GM18907 (cell line): ENCODE results near the gene SPRY4.
"Not testable (repeated sequence)": the region's sequence is repeated elsewhere in the genome, so short reads cannot be mapped to it uniquely, and the experiment has no call there.

Experiments used
- ATAC-seq: cut with Tn5 transposase; IDR thresholded peaks from one replicate; pipeline ENCODE4 v1.9.1; 2021; ENCODE audit warnings: mild to moderate bottlenecking, moderate library complexity; ENCODE audit not compliant: unreplicated experiment

The SPRY4 gene

DNA sequence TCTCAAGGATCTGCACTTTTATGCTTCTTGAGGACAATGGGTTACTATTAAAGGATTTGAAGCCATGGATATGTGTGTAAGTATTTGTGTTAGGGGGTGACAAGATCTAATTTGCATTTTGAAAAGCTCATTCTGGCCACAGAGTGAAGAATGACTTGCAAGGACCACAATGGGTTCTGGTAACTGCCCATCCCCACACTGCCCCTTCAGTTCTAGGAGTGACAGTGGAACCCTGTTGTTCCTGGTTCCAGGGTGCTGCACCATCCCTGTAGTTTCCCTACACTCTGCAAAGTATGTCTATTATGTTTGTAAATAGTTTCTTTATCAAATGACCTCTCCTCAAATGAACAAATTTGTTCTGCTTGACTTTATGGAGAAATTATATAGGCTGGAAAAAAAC, 9.7 kb upstream of the SPRY4 start:
- ATAC-seq: no peak

DNA sequence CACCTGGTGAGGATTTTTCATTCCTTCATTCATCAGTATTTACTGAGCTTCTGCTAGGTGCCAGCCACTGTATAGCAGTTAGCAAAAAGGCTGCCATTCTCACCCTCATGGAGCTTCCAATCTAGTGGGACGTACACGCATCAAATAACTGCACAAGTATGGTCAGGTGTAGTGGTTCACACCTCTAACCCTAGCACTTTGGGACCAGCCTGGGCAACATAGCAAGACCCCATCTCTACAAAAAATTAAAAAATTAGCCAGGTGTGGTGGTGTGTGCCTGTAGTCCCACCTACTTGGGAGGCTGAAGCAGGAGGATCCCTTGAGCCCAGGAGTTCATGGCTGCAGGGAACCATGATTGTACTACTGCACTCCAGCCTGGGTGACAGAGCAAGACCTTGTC, 8.9 kb upstream of the SPRY4 start:
- ATAC-seq: not testable (repeated sequence)

DNA sequence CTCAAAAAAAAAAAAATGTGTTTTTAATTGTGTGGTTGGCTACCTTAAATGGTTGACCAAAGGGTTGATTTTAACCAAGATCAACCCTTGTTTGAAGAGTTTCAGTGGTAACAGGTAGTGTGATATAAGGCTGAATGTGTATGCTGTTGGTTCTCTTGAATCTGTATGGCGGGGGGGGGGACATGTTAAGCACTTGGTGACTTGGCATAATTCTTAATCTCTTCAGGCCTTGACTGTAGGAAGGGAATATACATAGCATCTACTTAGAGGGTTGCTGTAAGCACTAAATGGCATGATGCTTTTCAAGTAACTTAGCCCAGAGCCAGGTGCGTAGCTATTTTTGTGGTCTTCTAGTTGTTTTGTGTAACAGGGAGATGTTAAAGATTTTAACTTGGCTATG, 5.6 kb upstream of the SPRY4 start:
- ATAC-seq: no peak

DNA sequence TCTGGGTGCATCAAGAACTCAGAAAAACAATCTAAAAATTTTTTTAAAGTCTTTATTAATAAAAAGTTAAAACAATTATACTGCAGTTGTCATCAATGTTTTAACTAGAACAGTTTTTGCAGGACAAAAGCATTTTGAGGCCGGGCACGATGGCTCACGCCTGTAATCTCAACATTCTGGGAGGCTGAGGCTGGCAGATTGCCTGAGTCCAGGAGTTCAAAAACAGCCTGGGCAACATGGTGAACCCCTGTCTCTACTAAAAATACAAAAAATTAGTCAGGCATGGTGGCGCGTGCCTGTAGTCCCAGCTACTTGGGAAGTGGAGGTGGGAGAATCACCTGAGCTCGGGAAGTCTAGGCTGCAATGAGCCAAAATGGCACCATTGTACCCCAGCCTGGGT, 5.2 kb upstream of the SPRY4 start:
- no peak for ATAC-seq

DNA sequence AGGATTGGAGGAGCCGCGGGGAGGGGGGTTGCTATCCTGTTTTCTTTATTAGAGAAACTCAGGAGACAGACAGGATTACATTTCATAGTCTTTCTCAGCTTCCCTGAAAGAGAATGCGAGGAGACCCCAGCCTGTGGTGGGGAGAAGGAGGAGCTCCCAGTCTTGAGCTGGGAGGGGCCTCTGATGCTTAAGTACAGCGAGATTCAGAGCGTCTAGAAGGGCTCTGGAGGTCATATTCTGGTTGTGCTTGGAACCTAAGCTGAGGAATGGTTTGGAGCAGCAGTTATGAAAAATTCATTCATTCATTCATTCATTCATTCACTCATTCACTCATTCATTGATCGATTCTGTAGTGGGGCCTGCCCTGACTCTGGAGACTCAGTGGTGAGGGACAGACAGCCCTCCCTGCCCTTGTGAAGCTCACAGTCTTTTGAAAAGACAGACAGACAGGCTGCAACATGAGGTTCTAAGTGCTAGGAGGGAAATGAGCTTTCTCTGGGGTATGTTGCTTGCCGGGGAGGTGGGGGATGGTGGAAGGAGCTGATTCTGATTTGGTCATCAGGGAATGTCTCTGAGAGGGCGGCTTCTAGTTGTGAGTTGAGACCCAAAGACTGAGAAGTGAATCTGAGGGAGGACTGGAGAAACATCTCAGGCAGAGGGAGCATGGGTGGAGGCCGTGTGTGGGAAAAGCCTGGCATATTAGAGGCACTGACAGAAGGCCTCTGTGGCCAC, 2.5 kb upstream of the SPRY4 start:
- no peak for ATAC-seq

DNA sequence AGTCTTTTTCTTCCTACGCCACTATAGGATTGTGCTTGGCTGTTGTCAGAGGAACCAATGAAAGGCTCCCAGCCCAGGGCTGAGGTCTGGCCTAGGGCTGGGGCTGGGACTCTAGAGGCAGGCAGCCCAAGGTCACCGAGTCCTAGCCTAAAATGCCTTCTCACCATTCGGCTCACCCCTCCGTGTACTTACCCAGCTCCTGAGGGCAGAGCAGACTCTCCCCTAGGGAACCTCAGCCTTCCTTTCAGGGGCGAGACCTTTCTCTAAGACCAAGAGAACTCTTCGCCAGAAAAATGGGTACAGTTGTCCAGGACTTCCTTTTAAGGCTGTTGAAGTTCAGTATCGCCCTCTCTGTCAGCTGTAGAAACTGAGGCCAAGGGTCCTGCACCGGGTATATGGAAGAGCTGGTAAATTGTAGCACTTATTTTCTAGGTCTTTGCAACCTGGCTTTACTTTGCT, 1.7 kb upstream of the SPRY4 start:
- ATAC-seq: no peak

DNA sequence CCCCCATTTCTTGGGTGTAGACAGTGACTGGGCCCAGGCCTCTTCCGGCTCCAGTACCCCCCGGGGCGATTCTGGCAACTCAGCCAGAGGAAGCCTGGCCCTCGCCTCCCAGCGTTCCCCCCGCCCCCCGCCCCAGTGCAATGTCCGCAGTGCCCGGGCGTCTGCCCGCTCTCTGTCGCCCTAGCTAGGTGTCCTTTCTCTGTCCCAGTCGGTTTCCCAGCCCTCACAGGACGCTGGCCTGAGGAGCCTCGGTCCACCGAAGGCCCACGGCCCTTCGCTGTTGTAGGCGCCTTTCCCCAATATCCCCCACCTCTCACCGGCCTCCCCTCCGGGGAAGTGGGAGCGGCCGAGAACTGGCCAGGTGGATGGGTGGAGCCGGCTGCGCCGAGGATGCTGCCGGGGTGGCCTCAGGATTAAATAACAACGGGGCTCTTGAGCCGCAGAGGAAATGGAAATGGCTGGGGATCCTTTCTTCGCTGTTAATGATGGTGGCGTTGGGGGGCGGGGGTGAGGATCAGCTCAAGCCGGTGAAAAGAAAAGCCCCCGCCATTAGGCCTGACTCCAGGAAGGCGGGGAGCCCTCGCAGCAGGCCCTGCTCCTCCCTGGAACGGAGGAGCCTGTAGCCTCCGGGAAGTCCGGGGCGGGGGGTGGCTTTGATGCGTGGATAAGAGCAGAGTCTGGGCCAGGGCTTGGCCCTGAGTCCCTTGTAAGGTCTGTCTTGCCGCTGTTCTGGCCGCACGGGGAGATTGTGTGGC, 1.1 kb upstream of the SPRY4 start:
- ATAC-seq: no peak

DNA sequence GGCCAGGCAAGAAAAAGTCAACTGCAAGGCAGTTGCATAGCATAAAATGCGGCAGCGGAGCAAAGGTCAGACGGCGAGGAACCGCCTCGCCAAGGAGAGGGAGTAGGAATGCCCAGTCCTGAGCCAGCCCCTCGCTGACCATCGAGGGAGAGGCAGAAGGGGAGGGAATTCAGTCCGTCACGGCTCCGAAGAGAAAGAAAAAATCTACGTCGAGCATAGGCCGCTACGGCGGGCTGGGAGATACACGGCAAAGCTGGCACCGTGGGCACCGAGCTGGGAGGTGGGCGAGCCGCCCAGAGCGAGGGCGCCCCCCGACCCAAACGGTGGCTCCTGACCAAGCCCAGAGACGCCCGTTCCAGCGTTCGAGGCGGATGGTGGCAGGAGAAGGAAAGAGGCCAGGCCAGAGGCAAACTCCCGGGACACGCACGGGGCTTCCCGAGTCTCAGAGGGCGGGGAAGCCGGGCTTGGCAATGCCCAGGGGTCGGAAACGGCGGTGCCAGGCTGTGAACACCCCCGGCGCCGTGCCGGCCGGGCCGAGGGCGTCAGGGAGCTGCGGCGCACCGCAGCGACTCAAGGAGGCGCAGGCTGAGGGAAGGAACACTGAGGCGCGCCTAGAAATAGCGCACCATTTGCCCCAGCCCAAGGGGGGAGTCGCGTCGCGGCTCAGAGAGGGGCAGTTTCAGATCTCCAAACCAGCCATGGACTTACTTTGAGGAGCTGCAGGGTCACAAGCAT, 518 bp downstream of the SPRY4 start:
- peak; percentile 49 for ATAC-seq

DNA sequence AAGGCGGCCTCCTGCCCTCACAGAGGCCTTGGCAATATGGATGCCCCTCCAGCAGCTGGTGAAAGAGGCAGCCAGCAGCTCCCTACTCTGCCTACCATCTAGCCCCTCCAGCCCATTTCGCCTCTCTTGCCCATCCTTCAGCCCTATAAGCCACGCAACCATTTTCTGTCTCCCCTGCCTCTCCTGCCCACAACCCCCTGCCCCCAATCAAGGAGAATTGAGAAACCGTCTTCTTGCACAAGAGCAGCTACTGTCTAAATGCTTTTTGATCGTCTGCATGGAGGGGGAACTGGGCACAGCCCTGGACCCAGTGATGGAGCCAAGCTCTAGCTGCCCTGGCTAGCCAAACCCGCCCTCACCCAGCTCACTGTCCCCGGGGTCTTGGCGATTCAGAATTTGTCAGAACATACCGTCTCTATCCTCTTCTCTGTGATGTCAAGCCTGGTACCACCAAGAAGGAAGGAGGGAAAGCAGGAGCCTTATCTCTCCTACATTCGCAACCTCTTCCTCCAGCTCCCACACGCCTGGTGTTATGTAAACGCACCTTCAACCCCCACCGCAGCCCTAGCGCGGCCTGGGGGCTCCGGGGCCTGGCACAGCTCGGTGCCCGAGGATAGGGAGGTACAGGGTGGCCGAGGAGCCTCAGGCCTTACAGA, 1.2 kb downstream of the SPRY4 start:
- ATAC-seq: no peak

DNA sequence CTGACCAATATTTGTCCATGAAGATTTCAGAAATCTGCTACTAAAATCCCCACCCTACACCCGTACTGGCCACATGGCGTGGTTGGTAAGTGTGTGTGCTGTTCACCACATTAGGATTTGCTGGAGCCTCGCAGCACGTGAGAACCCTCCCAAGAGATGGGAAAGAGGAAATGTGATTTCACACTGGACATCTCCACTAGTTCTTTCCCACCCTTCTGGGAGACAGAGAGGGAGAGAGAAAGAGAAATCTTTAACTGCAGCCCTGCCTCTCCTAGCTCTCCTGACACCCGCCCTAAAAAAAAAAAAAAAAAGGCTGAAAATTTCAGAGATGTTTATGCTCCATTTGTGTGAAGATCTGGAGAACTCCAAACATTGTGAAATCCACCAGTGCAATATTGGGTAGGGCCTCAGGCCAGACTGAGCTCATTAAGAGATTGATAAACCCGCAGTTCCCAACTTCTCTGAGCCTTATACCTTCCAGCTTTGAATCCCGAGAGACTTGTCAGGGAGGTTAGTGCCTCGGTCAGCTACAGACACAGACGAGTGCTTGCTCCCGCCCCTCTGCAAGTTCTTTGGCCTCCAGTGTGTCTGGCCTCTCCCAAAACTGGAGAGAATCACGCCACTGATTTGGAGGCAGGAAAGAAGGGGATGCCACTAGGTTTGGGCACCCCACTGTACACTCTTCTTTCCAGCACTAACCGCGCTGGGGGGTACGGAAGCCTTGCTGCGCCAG, 1.9 kb downstream of the SPRY4 start:
- no peak for ATAC-seq

DNA sequence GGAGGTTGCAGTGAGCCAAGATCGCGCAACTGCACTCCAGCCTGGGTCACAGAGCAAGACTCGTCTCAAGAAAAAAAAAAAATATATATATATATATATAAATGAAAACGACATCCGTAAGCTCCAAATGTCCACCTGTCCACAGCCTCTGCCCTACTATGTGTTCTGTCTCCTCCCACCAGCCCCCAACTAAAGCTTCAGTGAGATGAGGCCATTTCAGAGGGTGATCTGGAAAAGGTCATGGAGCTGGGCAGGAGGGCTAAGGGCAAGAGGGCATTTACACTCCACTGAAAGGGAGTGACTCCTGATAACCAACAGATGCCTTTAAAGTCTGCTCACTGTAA, 2.4 kb downstream of the SPRY4 start:
- ATAC-seq: no peak

DNA sequence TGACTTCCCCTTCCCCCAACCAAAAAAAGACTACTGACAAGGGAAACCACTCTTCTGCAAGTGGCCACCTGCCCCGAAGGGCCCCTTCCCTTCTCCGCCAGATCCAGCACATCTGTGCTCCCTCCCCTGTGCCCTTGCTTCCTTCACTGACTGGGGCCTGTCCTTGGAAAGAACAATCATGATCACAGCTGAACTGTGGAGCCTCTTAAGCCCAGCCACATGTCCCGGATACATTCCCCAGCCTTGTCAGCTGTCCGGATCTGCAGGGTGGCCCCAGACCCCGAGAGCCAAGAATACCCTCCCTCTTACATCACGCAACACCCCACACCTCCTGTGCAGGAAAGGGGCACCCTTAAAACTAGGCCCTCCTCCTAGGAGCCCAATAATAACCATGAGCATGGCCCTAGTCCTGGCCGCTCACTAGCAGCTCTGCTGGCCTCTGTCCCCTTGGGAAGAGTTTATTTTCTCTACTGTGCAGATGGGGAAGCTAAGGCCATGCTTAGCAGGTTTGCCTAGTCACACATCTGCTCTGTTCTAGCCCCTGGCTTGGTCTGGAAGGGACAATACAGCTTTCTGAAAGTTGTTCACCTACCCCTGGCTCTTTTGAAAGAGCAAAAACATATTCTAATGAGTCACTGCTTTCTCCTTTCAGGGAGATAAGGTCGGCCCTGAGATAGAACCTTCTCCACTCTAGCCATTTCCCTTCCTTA, 3.8 kb downstream of the SPRY4 start:
- ATAC-seq: no peak

DNA sequence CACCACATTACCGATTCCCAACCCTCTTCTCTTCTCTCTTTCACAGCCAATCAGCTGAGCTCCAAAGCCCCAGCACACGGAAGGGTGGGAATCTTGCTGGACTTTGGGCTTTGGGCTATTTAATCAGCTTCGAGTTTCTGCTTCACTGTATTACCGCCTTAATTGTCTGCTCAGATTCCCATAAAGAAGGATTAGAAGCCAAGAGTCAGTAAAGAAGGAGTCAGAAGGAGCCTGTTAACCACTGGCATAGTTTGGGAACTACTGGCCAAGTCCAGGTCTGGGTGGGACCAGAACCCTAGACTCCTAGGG, 4.4 kb downstream of the SPRY4 start:
- no peak for ATAC-seq

DNA sequence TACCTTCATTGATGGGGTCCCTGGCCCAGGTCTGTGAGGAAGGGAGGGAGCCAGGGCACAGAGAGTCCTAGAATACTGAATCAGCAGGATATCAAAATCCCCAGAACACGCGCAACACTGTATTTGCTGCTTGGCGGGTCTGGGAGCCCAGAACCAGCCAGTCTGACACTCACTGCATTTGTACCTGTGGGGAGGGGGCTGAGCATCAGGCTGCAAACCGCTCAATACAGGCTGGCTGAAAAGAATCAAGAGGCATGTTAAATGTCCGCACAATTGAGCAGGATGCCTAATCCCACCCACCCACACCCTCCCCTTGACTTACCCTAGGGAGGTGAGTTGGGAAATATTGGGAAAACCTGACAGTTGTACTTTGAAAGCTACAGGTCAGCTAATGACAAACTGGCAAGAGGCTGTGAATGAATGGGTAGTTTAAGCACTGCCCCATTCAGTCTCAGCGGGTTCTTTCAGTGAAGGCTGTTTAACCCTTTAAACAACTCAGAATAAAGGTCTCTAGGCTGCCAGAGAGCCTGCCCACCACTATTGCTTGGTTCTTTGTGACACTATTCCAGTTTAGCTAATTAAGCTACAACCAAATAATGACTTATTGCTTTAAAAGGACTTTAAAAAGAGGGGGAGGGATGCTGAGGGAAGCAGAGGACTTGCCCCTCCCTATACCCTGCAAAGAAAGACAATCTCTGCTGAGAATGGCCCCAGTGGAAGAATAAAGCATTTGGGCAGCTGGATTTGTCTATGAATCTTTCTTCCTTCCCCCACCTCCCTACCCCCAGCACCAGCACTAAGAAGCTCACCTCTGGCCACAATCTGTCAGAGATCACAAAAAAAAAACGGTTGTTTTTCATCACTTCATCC, 5.0 kb downstream of the SPRY4 start:
- ATAC-seq: no peak

DNA sequence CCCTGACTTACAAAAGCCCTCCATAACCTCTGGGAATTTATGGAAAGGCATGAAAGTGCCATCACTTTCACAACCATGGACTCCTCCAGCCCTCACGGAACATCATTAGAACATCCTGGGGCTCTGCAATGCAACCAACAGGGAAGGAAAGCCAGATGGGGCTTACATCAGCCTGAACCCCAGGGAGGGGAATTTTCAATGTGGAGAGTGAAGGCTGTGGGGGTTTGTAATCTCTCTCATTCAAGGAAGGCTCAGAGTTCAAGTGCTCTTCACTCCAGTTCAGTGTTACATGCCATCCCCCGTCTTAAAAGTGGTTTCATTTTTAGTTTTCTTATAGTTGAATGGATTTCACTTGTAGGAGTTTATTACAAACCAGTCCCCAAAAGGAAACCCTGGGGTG, 5.7 kb downstream of the SPRY4 start:
- ATAC-seq: no peak

DNA sequence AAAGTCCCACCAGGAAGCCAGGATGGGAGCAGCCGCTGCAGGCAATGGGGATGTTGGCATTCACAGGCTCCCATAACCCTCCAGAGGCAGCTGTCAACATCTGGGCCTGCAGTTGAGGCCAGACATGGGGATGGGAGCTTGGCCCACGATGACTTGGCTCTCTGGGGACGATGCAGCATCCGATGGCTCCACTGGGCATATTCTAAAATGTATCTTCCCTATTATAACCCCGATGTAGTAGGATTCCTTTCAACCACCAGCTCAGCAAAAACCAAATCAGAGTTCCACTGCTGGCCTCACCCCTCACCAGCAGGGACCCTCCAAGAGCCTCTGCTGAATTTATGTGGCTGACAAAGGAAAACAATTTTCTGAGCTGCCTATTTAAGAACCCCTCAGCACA, 7.1 kb downstream of the SPRY4 start:
- ATAC-seq: no peak

DNA sequence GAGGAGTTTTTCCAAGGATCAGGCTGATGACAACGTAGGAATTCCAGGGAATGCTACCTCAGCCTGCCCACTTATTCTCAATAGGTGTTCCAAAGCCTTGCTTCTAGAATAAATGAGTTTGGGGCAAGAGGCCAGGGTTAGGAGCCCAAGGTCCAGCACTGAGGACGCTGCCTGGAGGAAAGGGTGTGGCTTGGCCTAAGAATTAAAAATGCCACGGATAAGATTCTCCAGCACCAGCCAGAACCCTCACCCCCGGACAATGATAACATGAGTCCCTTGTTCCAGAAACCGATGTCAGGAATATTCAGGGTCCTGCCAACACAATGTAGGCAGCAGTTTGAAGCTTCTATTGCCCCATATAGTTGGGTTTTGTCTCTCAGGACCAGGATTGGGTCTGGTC, 7.6 kb downstream of the SPRY4 start:
- no peak for ATAC-seq

DNA sequence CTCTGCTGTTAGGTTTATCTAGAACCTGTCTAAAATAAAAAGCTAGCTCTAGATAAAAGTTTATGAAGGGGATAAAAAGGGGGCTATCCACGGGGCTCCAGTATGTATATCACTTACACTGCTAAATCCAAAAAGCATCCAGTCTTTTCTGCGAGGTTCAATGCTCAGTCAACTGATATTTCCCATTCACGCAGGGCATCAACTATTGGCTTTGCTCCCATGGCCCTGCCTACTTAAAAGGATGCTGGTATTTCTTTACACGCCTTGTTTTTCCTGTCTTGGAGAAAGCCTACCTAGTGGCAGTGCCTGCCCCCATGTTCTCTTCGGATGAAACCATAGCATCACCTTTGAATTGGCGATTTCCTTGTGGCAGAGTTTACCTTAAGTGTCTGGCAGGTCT, 8.1 kb downstream of the SPRY4 start:
- ATAC-seq: no peak

DNA sequence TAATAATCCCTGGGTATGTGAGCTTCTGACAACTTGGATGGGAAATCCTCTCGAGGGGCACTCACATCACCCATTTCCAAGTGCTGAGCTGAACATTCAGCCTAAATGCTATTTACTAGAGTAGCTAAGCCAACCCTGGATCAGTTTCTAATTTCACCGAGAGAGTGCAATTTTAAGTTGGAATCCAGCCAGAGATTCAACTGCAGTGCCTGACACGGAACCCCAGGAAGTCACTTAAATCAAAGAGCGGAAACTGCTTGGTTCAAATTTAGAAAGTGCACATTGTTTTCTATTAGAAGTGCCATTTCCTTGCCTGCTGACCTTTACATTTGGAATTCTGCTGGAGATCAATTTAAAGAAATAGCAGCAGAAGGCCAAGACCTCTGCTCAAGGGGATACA, 8.8 kb downstream of the SPRY4 start:
- ATAC-seq: no peak
